ENCODE measurements around the gene EPS15. TPM values are rescaled to one million over a fixed set of nuclear protein-coding genes. Genes with fewer than 3 reads are reported as not detected.

EPS15 gene
- total and polyA plus RNA-seq, 2 of the 8 experiments (the other 6 are each of a cell fraction or from before 2014, with no cell fraction given), result 15.9 to 57.2 TPM

GRCh38 chr1:51349862-51350261, 169.2 kb downstream of the EPS15 start (continued):
- TF ChIP-seq CHD7 (IDR thresholded peaks at IDR 0.05; ENCODE audit: insufficient replicate concordance, low read length) (no peak), CEBPB (IDR thresholded peaks at IDR 0.05; ENCODE audit: low read depth, low read length) (no peak), BRCA1 (IDR thresholded peaks at IDR 0.05; ENCODE audit: low read depth, low read length) (no peak)

Data from H1 (cell line).